Mesothelial cell of epicardium (in vitro differentiated cells): Measurements from ENCODE around the gene YIPF2. TPM values are rescaled to one million over a fixed set of nuclear protein-coding genes. Genes with fewer than 3 reads are reported as not detected.
"Not testable (repeated sequence)": the region's sequence is repeated elsewhere in the genome, so short reads cannot be mapped to it uniquely, and the experiment has no call there.

ENCODE experiments used
- DNase-seq, 2 experiments: peaks; one replicate each; pipeline ENCODE4 v3.0.0; 2021; ENCODE audit warnings: low spot score in 2 of 2; ENCODE audit not compliant: unreplicated experiment in 2 of 2
- H3K27ac Mint-ChIP-seq: 2 replicates; pipeline ENCODE4 v1.8.0; 2021; ENCODE audit warnings: mixed read lengths
- H3K27me3 Mint-ChIP-seq: 2 replicates; pipeline ENCODE4 v1.8.0; 2021; ENCODE audit warnings: low read depth, mixed read lengths
- H3K36me3 Mint-ChIP-seq: 2 replicates; pipeline ENCODE4 v1.8.0; 2021; ENCODE audit warnings: mixed read lengths
- H3K4me1 Mint-ChIP-seq: 2 replicates; pipeline ENCODE4 v1.8.0; 2021; ENCODE audit warnings: mixed read lengths
- H3K4me3 Mint-ChIP-seq: 2 replicates; pipeline ENCODE4 v1.8.0; 2021; ENCODE audit warnings: mild to moderate bottlenecking, moderate library complexity, mixed read lengths
- H3K9me3 Mint-ChIP-seq: 2 replicates; pipeline ENCODE4 v1.8.0; 2021; ENCODE audit warnings: mixed read lengths
- total RNA-seq: library from RNA; stranded (reverse); gene quantifications from 3 replicates; pipeline ENCODE4 v1.2.1, GENCODE V29; 2021
- TF ChIP-seq, protein P1 (sequence below): fragments of 200-600 bp; sonication (generic); IDR thresholded peaks from one replicate; pipeline ENCODE4 v1.5.0; 2021; ENCODE audit warnings: antibody characterized with exemption; ENCODE audit not compliant: unreplicated experiment

The YIPF2 gene
- total RNA-seq, 1 donor from 2014 or later, result 62.8 TPM

- Mint-ChIP-seq H3K36me3 (peaks cover 2% of the 10 kb centered on the region), H3K27ac (peak overlapping the region; percentile 11), H3K9me3 (no peaks in the 10 kb centered on the region), H3K27me3 (no peaks in the 10 kb centered on the region), H3K4me3 (peak overlapping the region; percentile 47), H3K4me1 (peaks cover 35% of the 10 kb centered on the region)
- TF ChIP-seq, protein P1, sequence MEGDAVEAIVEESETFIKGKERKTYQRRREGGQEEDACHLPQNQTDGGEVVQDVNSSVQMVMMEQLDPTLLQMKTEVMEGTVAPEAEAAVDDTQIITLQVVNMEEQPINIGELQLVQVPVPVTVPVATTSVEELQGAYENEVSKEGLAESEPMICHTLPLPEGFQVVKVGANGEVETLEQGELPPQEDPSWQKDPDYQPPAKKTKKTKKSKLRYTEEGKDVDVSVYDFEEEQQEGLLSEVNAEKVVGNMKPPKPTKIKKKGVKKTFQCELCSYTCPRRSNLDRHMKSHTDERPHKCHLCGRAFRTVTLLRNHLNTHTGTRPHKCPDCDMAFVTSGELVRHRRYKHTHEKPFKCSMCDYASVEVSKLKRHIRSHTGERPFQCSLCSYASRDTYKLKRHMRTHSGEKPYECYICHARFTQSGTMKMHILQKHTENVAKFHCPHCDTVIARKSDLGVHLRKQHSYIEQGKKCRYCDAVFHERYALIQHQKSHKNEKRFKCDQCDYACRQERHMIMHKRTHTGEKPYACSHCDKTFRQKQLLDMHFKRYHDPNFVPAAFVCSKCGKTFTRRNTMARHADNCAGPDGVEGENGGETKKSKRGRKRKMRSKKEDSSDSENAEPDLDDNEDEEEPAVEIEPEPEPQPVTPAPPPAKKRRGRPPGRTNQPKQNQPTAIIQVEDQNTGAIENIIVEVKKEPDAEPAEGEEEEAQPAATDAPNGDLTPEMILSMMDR, result no peak
- DNase-seq, result no peak
Observed at GRCh38 chr19:10963865-10964264, 35.4 kb upstream of the YIPF2 start.

GRCh38 chr19:10962863-10963262 is 34.4 kb upstream of the YIPF2 start:
- H3K4me3 Mint-ChIP-seq, result peak overlapping the region; percentile 89
- DNase-seq, result no peak
- H3K4me1 Mint-ChIP-seq, result peaks cover 29% of the 10 kb centered on the region
- TF ChIP-seq, protein P1, result no peak
- peaks cover 2% of the 10 kb centered on the region for H3K36me3 Mint-ChIP-seq
- no peaks in the 10 kb centered on the region for H3K9me3 Mint-ChIP-seq
- no peaks in the 10 kb centered on the region for H3K27me3 Mint-ChIP-seq
- peak overlapping the region; percentile 98 for H3K27ac Mint-ChIP-seq

DNA sequence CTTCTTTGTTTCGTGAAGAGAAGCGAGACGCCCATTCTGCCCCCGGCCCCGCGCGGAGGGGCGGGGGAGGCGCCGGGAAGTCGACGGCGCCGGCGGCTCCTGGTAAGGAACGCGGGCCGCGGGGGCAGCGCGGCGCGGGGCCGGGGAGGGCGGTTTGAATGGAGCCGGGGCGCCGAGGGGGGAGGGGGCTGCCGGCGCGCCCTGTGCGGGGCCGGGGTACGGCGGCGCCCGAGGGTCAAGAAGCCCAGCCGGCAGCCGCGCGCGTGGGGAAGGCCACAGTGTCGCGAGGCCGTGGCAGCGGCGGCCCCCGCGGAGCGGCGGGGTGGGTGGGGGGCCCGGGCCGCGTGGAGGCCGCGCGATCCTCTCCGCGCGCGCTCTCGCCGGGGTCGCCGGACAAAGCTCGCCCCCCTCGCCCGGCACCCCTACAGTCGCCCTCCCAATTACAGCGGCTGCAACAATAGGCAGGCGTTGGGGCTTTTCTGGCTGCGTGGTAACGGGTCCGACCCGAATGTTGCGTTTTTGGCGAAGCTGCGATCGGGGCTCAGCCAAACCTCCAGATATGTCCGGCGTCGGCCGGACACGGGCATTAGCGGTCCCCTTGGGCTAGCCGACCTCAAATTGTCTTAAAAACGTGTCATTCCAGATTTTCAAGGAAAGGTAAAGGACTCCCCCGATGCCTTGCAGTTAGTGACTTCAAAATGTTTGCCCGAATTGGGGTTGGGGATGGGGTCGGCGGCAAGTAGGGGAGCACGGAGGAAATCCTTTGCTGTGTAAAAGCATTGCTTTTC is 32.8 kb upstream of the YIPF2 start:
- Mint-ChIP-seq H3K4me1 (peaks cover 26% of the 10 kb centered on the region), H3K4me3 (peak overlapping the region; percentile 89), H3K36me3 (peaks cover 2% of the 10 kb centered on the region), H3K9me3 (no peaks in the 10 kb centered on the region), H3K27me3 (no peaks in the 10 kb centered on the region), H3K27ac (peak overlapping the region; percentile 98)
- TF ChIP-seq, protein P1, result no peak
- DNase-seq, result no peak

- peak; percentile 99 to 100 for DNase-seq
- peak within 1 kb of the TSS; percentile 98 for H3K27ac Mint-ChIP-seq
- no peaks in the 10 kb centered on the region for H3K9me3 Mint-ChIP-seq
- no peaks in the 10 kb centered on the region for H3K36me3 Mint-ChIP-seq
- peak within 1 kb of the TSS; percentile 89 for H3K4me3 Mint-ChIP-seq
- H3K4me1 Mint-ChIP-seq, result peaks cover 23% of the 10 kb centered on the region
- no peaks in the 10 kb centered on the region for H3K27me3 Mint-ChIP-seq
- TF ChIP-seq, protein P1, result no peak
Observed at GRCh38 chr19:10960314-10961072, 32.1 kb upstream of the YIPF2 start, which contains the start of gene SMARCA4. SMARCA4 (plus strand) TSS chr19:10961030; CDS start chr19:10984152, 23,122 bp downstream.

GRCh38 chr19:10959277-10959968 is 31.0 kb upstream of the YIPF2 start:
- Mint-ChIP-seq H3K27ac (peak overlapping the region; percentile 87), H3K4me3 (peak overlapping the region; percentile 81), H3K4me1 (peaks cover 20% of the 10 kb centered on the region)
- H3K27me3 Mint-ChIP-seq, H3K36me3 Mint-ChIP-seq, H3K9me3 Mint-ChIP-seq, DNase-seq: not testable (repeated sequence)
